KOPT-K1 (cell line): Measurements from ENCODE around the gene MRTFA.

Source experiments
- H3K27ac ChIP-seq: fragments of 200-600 bp; sonication (generic); 2 replicates; pipeline ENCODE4 v1.5.1; 2016; ENCODE audit warnings: antibody characterized with exemption, mild to moderate bottlenecking, low read depth, low read length; ENCODE audit not compliant: poor library complexity, severe bottlenecking
- H3K36me3 ChIP-seq: fragments of 200-600 bp; sonication (generic); 2 replicates; pipeline ENCODE4 v1.5.1; 2017; ENCODE audit warnings: antibody characterized with exemption, mild to moderate bottlenecking, low read length, moderate library complexity; ENCODE audit not compliant: insufficient read depth
- H3K9me3 ChIP-seq: fragments of 200-600 bp; sonication (generic); 2 replicates; pipeline ENCODE4 v1.5.1; 2017; ENCODE audit warnings: antibody characterized with exemption, low read length, mild to moderate bottlenecking; ENCODE audit not compliant: insufficient read depth, poor library complexity, severe bottlenecking

MRTFA gene

GRCh38 chr22:40434106-40434505 is 202.4 kb downstream of the MRTFA start:
- peaks cover 55% of the 10 kb centered on the region for H3K36me3 ChIP-seq
- H3K9me3 ChIP-seq = no peaks in the 10 kb centered on the region
- H3K27ac ChIP-seq = no peak overlapping the region

- H3K27ac ChIP-seq = no peak overlapping the region
- H3K9me3 ChIP-seq = no peaks in the 10 kb centered on the region
- H3K36me3 ChIP-seq = peaks cover 60% of the 10 kb centered on the region
Measured at GRCh38 chr22:40433416-40434090, 203.0 kb downstream of the MRTFA start.

GRCh38 chr22:40432625-40433024 is 203.9 kb downstream of the MRTFA start:
- Histone ChIP-seq H3K27ac (no peak overlapping the region), H3K36me3 (peaks cover 69% of the 10 kb centered on the region)

GRCh38 chr22:40432157-40432556 is 204.4 kb downstream of the MRTFA start:
- peaks cover 74% of the 10 kb centered on the region for H3K36me3 ChIP-seq
- H3K9me3 ChIP-seq = no peaks in the 10 kb centered on the region
- no peak overlapping the region for H3K27ac ChIP-seq

More at GRCh38 chr22:40432625-40433024, 203.9 kb downstream of the MRTFA start:
- H3K9me3 ChIP-seq = no peaks in the 10 kb centered on the region

GRCh38 chr22:40430991-40431390 is 205.5 kb downstream of the MRTFA start:
- Histone ChIP-seq H3K27ac (no peak overlapping the region), H3K9me3 (no peaks in the 10 kb centered on the region), H3K36me3 (peaks cover 86% of the 10 kb centered on the region)

- no peaks in the 10 kb centered on the region for H3K9me3 ChIP-seq
- peaks cover 91% of the 10 kb centered on the region for H3K36me3 ChIP-seq
- H3K27ac ChIP-seq = no peak overlapping the region
Measured at GRCh38 chr22:40429481-40429880, 207.0 kb downstream of the MRTFA start.

- H3K9me3 ChIP-seq = no peaks in the 10 kb centered on the region
- H3K27ac ChIP-seq = no peak overlapping the region
- H3K36me3 ChIP-seq = peaks cover 91% of the 10 kb centered on the region
Measured at GRCh38 chr22:40428796-40429195, 207.7 kb downstream of the MRTFA start.

GRCh38 chr22:40426594-40427333 is 209.8 kb downstream of the MRTFA start:
- Histone ChIP-seq H3K9me3 (no peaks in the 10 kb centered on the region), H3K36me3 (peaks cover 97% of the 10 kb centered on the region), H3K27ac (no peak overlapping the region)

GRCh38 chr22:40425082-40425481 is 211.4 kb downstream of the MRTFA start:
- H3K9me3 ChIP-seq = no peaks in the 10 kb centered on the region
- H3K27ac ChIP-seq = no peak overlapping the region
- peaks cover 100% of the 10 kb centered on the region for H3K36me3 ChIP-seq

- H3K27ac ChIP-seq = no peak overlapping the region
- no peaks in the 10 kb centered on the region for H3K9me3 ChIP-seq
- peaks cover 100% of the 10 kb centered on the region for H3K36me3 ChIP-seq
Measured at GRCh38 chr22:40423882-40424640, 212.5 kb downstream of the MRTFA start.

- H3K36me3 ChIP-seq = peaks cover 97% of the 10 kb centered on the region
- H3K9me3 ChIP-seq = no peaks in the 10 kb centered on the region
- no peak overlapping the region for H3K27ac ChIP-seq
Measured at GRCh38 chr22:40423310-40423688, 213.2 kb downstream of the MRTFA start.

- Histone ChIP-seq H3K27ac (no peak overlapping the region), H3K9me3 (no peaks in the 10 kb centered on the region), H3K36me3 (peaks cover 97% of the 10 kb centered on the region)
Measured at GRCh38 chr22:40422558-40423309, 213.8 kb downstream of the MRTFA start.

- Histone ChIP-seq H3K9me3 (no peaks in the 10 kb centered on the region), H3K36me3 (peaks cover 97% of the 10 kb centered on the region), H3K27ac (no peak overlapping the region)
Measured at GRCh38 chr22:40421941-40422340, 214.6 kb downstream of the MRTFA start.

GRCh38 chr22:40421082-40421350 is 215.5 kb downstream of the MRTFA start:
- Histone ChIP-seq H3K9me3 (no peaks in the 10 kb centered on the region), H3K27ac (no peak overlapping the region), H3K36me3 (peaks cover 97% of the 10 kb centered on the region)
